IMR-90 (cell line): Measurements from ENCODE around the gene DMAC2. TPM values are rescaled to one million over a fixed set of nuclear protein-coding genes. Genes with fewer than 3 reads are reported as not detected.

Source experiments
- ATAC-seq: fragments of 200-7000 bp; cut with Tn5 transposase; 2 replicates; pipeline ENCODE4 v1.9.1; 2020; ENCODE audit warnings: low read depth, mild to moderate bottlenecking, moderate library complexity
- BruUV-seq: library from RNA; stranded (reverse); fragments of 400-500 nt; replicated peaks from 2 replicates; lab custom pipeline; 2021; lab: Mats Ljungman, UMichigan
- CTCF ChIA-PET: fragments of 300-600 bp; formaldehyde crosslinking; extraction: SDS; loops from one replicate; lab custom pipeline; 2021; ENCODE audit warnings: antibody characterized with exemption; lab: Yijun Ruan, JAX
- POLR2A ChIA-PET: fragments of 300-600 bp; sonication (Branson Sonifier 250); formaldehyde crosslinking; loops from one replicate; lab custom pipeline; 2022; ENCODE audit warnings: antibody characterized with exemption; ENCODE audit not compliant: unreplicated experiment; lab: Charles Lee
- DNase-seq: peaks from one replicate; pipeline ENCODE4 v3.0.0; 2013
- H2AFZ ChIP-seq: replicated peaks from 2 replicates; pipeline ENCODE3; 2013; ENCODE audit warnings: low read length, mild to moderate bottlenecking; ENCODE audit not compliant: poor library complexity
- H2AK5ac ChIP-seq: 2 replicates; pipeline ENCODE4 v1.6.1; 2013; ENCODE audit warnings: low read depth, low read length, inconsistent platforms
- H2AK9ac ChIP-seq: replicated peaks from 2 replicates; pipeline ENCODE3; 2013; ENCODE audit warnings: mild to moderate bottlenecking, low read depth, low read length, moderate library complexity; ENCODE audit not compliant: poor library complexity
- H2BK120ac ChIP-seq: 2 replicates; pipeline ENCODE4 v1.6.1; 2013; ENCODE audit warnings: low read depth, low read length, inconsistent platforms
- H2BK15ac ChIP-seq: 3 replicates; pipeline ENCODE4 v1.6.1; 2013; ENCODE audit warnings: low read depth, low read length, inconsistent platforms
- H2BK20ac ChIP-seq: 2 replicates; pipeline ENCODE4 v1.6.1; 2013; ENCODE audit warnings: low read depth, mild to moderate bottlenecking, inconsistent platforms, low read length, moderate library complexity
- H2BK5ac ChIP-seq: 2 replicates; pipeline ENCODE4 v1.6.1; 2013; ENCODE audit warnings: mild to moderate bottlenecking, low read depth, low read length, inconsistent platforms; ENCODE audit not compliant: poor library complexity, severe bottlenecking
- H3K14ac ChIP-seq: replicated peaks from 2 replicates; pipeline ENCODE4 v1.6.1; 2013; ENCODE audit warnings: low read depth, low read length, inconsistent platforms
- H3K18ac ChIP-seq: 2 replicates; pipeline ENCODE4 v1.6.1; 2013; ENCODE audit warnings: low read depth, low read length, control low read depth
- H3K23ac ChIP-seq: 2 replicates; pipeline ENCODE4 v1.6.1; 2013; ENCODE audit warnings: low read depth, low read length, inconsistent platforms
- H3K27ac ChIP-seq: 2 replicates; pipeline ENCODE4 v1.5.1; 2013; ENCODE audit warnings: mild to moderate bottlenecking, control low read depth, low read length; ENCODE audit not compliant: insufficient read depth
- H3K27me3 ChIP-seq: 2 replicates; pipeline ENCODE4 v1.6.1; 2013; ENCODE audit warnings: low read length; ENCODE audit not compliant: control insufficient read depth, insufficient read depth
- H3K36me3 ChIP-seq: 2 replicates; pipeline ENCODE4 v1.6.1; 2013; ENCODE audit warnings: low read length, mixed read lengths; ENCODE audit not compliant: control insufficient read depth, insufficient read depth
- H3K4ac ChIP-seq: 2 replicates; pipeline ENCODE4 v1.6.1; 2013; ENCODE audit warnings: low read depth, low read length, inconsistent platforms
- H3K4me1 ChIP-seq: 2 replicates; pipeline ENCODE4 v1.6.1; 2013; ENCODE audit warnings: low read length, mixed read lengths; ENCODE audit not compliant: control insufficient read depth, insufficient read depth
- H3K4me2 ChIP-seq: 2 replicates; pipeline ENCODE4 v1.6.1; 2013; ENCODE audit warnings: low read depth, mild to moderate bottlenecking, control low read depth, low read length, moderate library complexity
- H3K4me3 ChIP-seq: 2 replicates; pipeline ENCODE4 v1.5.1; 2013; ENCODE audit warnings: low read depth, mild to moderate bottlenecking, control low read depth, low read length, moderate library complexity; ENCODE audit not compliant: insufficient read depth
- H3K56ac ChIP-seq: 2 replicates; pipeline ENCODE4 v1.6.1; 2013; ENCODE audit warnings: low read length, inconsistent platforms; ENCODE audit not compliant: insufficient read depth; ENCODE audit errors: extremely low read depth
- H3K79me1 ChIP-seq, 2 experiments: 2 replicates each; pipeline ENCODE4 v1.6.1; 2013; ENCODE audit warnings: low read length in 2 of 2, inconsistent platforms in 1 of 2, low read depth in 1 of 2
- H3K9ac ChIP-seq: 2 replicates; pipeline ENCODE4 v1.6.1; 2013; ENCODE audit warnings: low read depth, low read length, control low read depth
- H3K9me1 ChIP-seq: 2 replicates; pipeline ENCODE4 v1.6.1; 2013; ENCODE audit warnings: low read length, inconsistent platforms; ENCODE audit not compliant: insufficient read depth
- H3K9me3 ChIP-seq: 2 replicates; pipeline ENCODE4 v1.6.1; 2013; ENCODE audit warnings: low read length; ENCODE audit not compliant: control insufficient read depth, insufficient read depth
- H4K20me1 ChIP-seq: 2 replicates; pipeline ENCODE4 v1.6.1; 2013; ENCODE audit warnings: low read length, inconsistent platforms; ENCODE audit not compliant: insufficient read depth
- H4K5ac ChIP-seq: 2 replicates; pipeline ENCODE4 v1.6.1; 2013; ENCODE audit warnings: mild to moderate bottlenecking, low read depth, low read length, control low read depth
- H4K8ac ChIP-seq, 2 experiments: 2 replicates each; pipeline ENCODE4 v1.6.1; 2013; ENCODE audit warnings: low read depth in 2 of 2, low read length in 2 of 2, control low read depth in 1 of 2, inconsistent platforms in 1 of 2
- H4K91ac ChIP-seq: 2 replicates; pipeline ENCODE4 v1.6.1; 2013; ENCODE audit warnings: low read depth, low read length, inconsistent platforms; ENCODE audit not compliant: insufficient read depth
- BHLHE40 ChIP-seq: fragments of 150-350 bp; IDR thresholded peaks from 2 replicates; pipeline ENCODE4 v1.6.1; 2016; ENCODE audit warnings: mild to moderate bottlenecking, low read depth, low read length
- FOS ChIP-seq: fragments of 150-350 bp; IDR thresholded peaks from 2 replicates; pipeline ENCODE4 v1.6.1; 2016; ENCODE audit warnings: low read depth, low read length
- MAFK ChIP-seq: IDR thresholded peaks from 2 replicates; pipeline ENCODE4 v1.6.1; 2012; ENCODE audit warnings: low read depth, low read length, improper control_type of control experiment
- MAZ ChIP-seq: IDR thresholded peaks from 2 replicates; pipeline ENCODE4 v1.6.1; 2012; ENCODE audit warnings: low read depth, mild to moderate bottlenecking, low read length, improper control_type of control experiment, moderate library complexity, borderline replicate concordance
- MXI1 ChIP-seq: IDR thresholded peaks from 2 replicates; pipeline ENCODE4 v1.6.1; 2012; ENCODE audit warnings: low read depth, mild to moderate bottlenecking, low read length, moderate library complexity, borderline replicate concordance
- NFE2L2 ChIP-seq: fragments of 150-350 bp; IDR thresholded peaks from 2 replicates; pipeline ENCODE4 v1.6.1; 2016; ENCODE audit warnings: low read depth, mild to moderate bottlenecking, low read length
- POLR2A ChIP-seq: IDR thresholded peaks from 2 replicates; pipeline ENCODE4 v1.6.1; 2012; ENCODE audit warnings: mild to moderate bottlenecking, low read depth, low read length
- RCOR1 ChIP-seq: IDR thresholded peaks from 2 replicates; pipeline ENCODE4 v1.6.1; 2012; ENCODE audit warnings: mild to moderate bottlenecking, low read length, improper control_type of control experiment; ENCODE audit not compliant: insufficient replicate concordance
- RFX5 ChIP-seq: IDR thresholded peaks from 2 replicates; pipeline ENCODE4 v1.8.0; 2012; ENCODE audit warnings: low read depth, mild to moderate bottlenecking, low read length, moderate library complexity
- WGBS, 2 experiments: methylation state at CpG; one replicate each; pipeline versions ENCODE4 v1.1.5 to v1.1.7; 2013; ENCODE audit warnings: missing lambda C conversion rate in 2 of 2; ENCODE audit not compliant: insufficient read length in 1 of 2; ENCODE audit errors: extremely low coverage in 2 of 2; 5-methylcytosine and 5-hydroxymethylcytosine counted together
- dilution Hi-C: fragments of 300-500 bp; cut with HindIII; formaldehyde crosslinking; loops from one replicate; pipeline ENCODE4 v1.14.3; 2018; ENCODE audit warnings: low sequenced_read_pairs; ENCODE audit not compliant: unreplicated experiment
- in situ Hi-C: fragments of 300-500 bp; cut with MboI; formaldehyde crosslinking; loops from 3 replicates; pipeline ENCODE4 v1.14.3; 2019; ENCODE audit warnings: low sequenced_read_pairs, inconsistent platforms, mixed read lengths
- intact Hi-C: fragments of 100-400 bp; cut with micrococcal nuclease; formaldehyde crosslinking; loops from 2 replicates; pipeline ENCODE4 v1.10.0; 2022
- polyA plus RNA-seq, 3 experiments: library from polyadenylated mRNA; depleted of rRNA; stranded (reverse); fragments of >200 nt; gene quantifications; 2 replicates each; pipeline ENCODE4 v1.2.3, GENCODE V29; 2012; ENCODE audit warnings: low replicate concordance in 1 of 3
- total RNA-seq: library from RNA; depleted of rRNA; stranded (reverse); fragments of >200 nt; gene quantifications from 2 replicates; pipeline ENCODE4 v1.2.3, GENCODE V29; 2012
- TF ChIP-seq, protein P1 (sequence below): conservative IDR thresholded peaks from 2 replicates; pipeline ENCODE4 v1.5.1; 2012; ENCODE audit warnings: mild to moderate bottlenecking, low read depth, low read length, improper control_type of control experiment

Gene DMAC2
- total and polyA plus RNA-seq, 2 of the 4 experiments (the other 2 are of a cell fraction) = 52.5 to 72.2 TPM

DNA sequence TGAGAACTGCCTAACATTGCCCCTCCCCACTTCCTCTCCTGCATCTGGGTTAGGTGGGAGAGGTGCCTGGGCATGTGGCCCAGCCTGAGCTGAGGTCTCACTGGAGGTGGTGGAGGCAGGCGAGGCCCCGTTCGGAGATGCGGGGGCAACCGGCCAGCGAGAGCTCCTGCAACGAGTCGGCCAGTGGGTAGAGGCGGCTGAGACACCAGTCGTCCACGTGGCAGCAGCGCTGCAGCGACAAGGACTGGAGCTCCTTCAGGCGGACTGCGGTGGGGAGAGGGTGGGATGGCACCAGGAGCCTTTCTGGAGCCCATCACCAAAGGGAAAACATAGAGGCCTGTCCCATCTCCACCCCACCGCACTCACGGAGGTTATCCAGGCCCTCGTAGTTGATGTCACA is 6.5 kb downstream of the DMAC2 start:
- DNase-seq = no peak
- H3K4me1 ChIP-seq = no peaks in the 10 kb centered on the region; the same call in 1 of the 2 replicates
- in situ Hi-C loops (no loop called here), dilution Hi-C loops (no loop called here), intact Hi-C loops (no loop called here)
- H2AK9ac ChIP-seq = no peak overlapping the region
- H3K18ac ChIP-seq = no peak overlapping the region
- no peaks in the 10 kb centered on the region for H3K9me3 ChIP-seq
- no peak for ATAC-seq
- no peak overlapping the region for H2BK5ac ChIP-seq
- H2AK5ac ChIP-seq = no peak overlapping the region
- H3K36me3 ChIP-seq = peaks cover 28% of the 10 kb centered on the region
- no peak overlapping the region for H3K4me2 ChIP-seq
- H4K91ac ChIP-seq = no peak overlapping the region
- no peak overlapping the region for H2BK20ac ChIP-seq
- H3K27me3 ChIP-seq = no peaks in the 10 kb centered on the region
- no peak overlapping the region for H2AFZ ChIP-seq
- no peak overlapping the region for H4K8ac ChIP-seq
- H4K20me1 ChIP-seq = no peaks in the 10 kb centered on the region
- H3K79me1 ChIP-seq = peaks cover 5 to 13% of the 10 kb centered on the region in 2 experiments; a peak in 3 of 4 replicates
- TF ChIP-seq NFE2L2 (no peak), POLR2A (no peak), RFX5 (no peak), RCOR1 (no peak), MXI1 (no peak), MAFK (no peak), FOS (no peak), MAZ (no peak), BHLHE40 (no peak)
- TF ChIP-seq, protein P1, sequence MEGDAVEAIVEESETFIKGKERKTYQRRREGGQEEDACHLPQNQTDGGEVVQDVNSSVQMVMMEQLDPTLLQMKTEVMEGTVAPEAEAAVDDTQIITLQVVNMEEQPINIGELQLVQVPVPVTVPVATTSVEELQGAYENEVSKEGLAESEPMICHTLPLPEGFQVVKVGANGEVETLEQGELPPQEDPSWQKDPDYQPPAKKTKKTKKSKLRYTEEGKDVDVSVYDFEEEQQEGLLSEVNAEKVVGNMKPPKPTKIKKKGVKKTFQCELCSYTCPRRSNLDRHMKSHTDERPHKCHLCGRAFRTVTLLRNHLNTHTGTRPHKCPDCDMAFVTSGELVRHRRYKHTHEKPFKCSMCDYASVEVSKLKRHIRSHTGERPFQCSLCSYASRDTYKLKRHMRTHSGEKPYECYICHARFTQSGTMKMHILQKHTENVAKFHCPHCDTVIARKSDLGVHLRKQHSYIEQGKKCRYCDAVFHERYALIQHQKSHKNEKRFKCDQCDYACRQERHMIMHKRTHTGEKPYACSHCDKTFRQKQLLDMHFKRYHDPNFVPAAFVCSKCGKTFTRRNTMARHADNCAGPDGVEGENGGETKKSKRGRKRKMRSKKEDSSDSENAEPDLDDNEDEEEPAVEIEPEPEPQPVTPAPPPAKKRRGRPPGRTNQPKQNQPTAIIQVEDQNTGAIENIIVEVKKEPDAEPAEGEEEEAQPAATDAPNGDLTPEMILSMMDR = no peak
- H3K56ac ChIP-seq = no peak overlapping the region
- WGBS, 2 experiments = 87% methylated on average over 6 of the region's 18 CpGs; no CpG with 5 or more reads in 1 of the 2 experiments
- BruUV-seq = no TSS peak
- H3K9ac ChIP-seq = no peak overlapping the region
- H2BK15ac ChIP-seq = no peak overlapping the region
- H3K4me3 ChIP-seq = no peak overlapping the region
- no peak overlapping the region for H2BK120ac ChIP-seq
- no peak overlapping the region for H3K14ac ChIP-seq
- no peak overlapping the region for H3K23ac ChIP-seq
- H3K9me1 ChIP-seq = no peaks in the 10 kb centered on the region; the same call in 1 of the 2 replicates
- ChIA-PET CTCF (interaction anchor here (0.7 kb wide), 1 partner anchor 124 kb away, joined by 3 read pairs; no protein-coding TSS in a partner anchor), POLR2A (no interaction called here)
- no peak overlapping the region for H3K27ac ChIP-seq
- H3K4ac ChIP-seq = no peak overlapping the region
- H4K5ac ChIP-seq = no peak overlapping the region
